Activated CD8-positive, alpha-beta memory T cell treated with anti-CD3 and anti-CD28 coated beads for 4 hours (primary cell): ENCODE results near the gene TSPAN14.
"Not testable (repeated sequence)": the region's sequence is repeated elsewhere in the genome, so short reads cannot be mapped to it uniquely, and the experiment has no call there.

Experiments used
- DNase-seq, 2 donors: peaks; one replicate each; pipeline ENCODE4 v3.0.0-alpha.2; 2020; ENCODE audit warnings: low read depth in 2 of 2

Gene TSPAN14

GRCh38 chr10:80522756-80523363, 68.8 kb downstream of the TSPAN14 start:
- no peak for DNase-seq

DNA sequence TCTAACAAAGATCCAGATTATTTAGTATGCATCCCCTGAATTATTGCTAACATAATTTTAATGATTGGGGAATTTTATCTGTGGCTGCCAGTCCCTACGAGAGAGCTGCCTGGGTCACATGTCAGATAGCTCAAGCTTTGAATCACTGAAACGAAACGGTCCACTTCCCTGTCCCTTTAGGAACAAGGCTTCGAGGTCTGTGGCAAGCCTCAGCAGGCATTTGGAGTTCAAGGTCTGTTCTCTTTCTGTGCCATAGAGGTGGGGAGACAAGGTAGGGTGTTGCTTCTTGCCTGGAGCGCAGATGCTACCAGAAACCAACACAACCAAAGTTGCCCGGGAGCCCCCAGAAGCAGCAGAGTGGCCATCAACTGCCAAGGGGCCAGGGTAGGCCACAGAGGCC, 69.7 kb downstream of the TSPAN14 start:
- no peak for DNase-seq

DNA sequence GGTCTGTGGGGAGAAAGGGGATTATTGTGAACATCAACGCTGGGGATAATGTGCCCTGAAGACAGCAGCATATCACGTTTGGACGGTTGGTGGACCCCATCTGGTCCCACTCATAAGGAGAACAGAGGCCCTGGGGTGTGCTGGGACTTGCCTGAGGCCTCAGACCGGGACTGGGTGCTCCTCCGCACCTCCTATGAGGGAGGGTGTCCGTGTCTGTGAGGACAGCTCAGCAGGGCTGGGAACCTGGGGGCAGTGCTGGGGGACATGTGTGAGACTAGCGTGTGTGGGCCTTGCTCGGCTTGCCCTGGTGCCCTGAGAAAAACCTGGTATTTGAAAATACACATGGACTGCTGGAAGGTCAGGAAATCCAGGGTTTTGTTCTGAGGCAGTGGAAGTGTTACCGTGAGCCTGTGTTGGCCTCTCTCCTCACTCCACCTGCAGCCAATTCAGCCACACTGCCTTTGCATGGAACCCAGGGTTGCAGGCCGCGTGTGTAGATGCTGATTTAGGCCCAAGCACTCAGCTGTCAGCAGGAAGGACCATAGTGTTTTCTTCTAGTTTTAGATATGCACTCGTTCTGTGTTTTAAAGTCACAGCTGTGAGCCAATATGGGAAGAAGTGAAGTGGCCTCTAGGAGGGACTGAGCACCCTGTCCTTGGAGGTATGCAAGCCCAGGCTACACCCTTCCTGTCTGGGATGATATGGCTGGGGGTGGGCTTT, 70.2 kb downstream of the TSPAN14 start:
- DNase-seq = no peak

DNA sequence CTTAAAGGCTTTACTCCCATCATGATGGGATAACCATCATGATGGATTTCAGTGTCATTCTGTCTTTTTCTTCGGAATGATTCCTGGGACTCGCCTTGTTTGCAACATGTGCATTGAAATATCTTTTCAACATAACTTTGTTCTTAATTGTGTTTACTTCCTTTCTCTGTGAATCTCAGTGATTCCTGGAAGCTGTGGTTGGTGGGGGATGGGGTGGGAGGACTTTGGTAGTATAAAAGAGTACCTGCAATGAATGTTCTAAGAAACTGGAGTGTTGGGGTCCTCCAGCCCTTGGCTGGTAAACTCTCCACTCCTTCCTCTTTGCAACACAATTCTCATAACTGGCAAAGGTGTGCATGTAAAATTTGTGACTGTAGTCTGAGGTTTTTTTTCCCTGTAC, 72.1 kb downstream of the TSPAN14 start:
- no peak for DNase-seq

DNA sequence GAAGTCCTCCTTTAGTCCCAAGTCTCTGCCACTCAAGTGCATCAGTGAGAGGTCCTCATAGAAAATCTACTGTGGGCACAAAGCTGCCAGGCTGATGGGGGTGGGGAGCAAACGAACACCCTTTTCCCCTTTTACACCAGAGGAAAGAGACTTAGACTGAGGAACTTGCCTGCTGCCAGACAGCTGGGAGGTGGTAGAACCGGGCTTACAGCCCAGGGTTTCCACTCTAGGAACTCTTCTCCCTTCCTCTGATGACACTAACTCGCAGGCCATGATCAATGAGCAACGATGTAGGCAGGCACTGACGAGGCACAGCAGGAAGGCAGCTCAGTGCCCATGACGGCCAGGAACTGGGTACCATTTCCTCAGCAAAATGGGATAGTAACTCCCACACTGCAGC, 72.6 kb downstream of the TSPAN14 start:
- no peak for DNase-seq

- DNase-seq = no peak
These were observed 74.1 kb downstream of the TSPAN14 start for GRCh38 chr10:80528185-80528700.

DNA sequence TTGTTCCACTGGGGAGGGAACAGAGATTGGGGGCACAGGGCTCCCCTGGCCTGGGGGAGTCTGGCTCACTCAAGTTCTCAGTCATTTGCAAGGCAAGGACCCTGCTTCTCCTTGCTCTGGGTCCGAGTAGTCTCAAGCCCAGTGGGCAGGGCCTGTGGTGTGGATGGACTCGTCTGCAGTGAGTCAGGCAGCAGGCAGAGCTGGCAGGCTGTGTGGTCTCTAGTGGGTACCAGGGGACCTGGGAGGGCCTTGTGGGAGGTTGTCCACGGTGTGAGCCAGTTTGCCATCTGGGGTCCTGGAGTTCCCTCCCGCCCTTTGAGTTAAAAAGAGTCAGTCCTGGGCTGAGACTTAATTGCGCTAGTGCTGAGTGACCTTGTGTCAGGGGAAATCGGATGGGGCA, 74.8 kb downstream of the TSPAN14 start:
- DNase-seq = no peak

- DNase-seq = no peak
These were observed 75.5 kb downstream of the TSPAN14 start for GRCh38 chr10:80529604-80530003.

DNA sequence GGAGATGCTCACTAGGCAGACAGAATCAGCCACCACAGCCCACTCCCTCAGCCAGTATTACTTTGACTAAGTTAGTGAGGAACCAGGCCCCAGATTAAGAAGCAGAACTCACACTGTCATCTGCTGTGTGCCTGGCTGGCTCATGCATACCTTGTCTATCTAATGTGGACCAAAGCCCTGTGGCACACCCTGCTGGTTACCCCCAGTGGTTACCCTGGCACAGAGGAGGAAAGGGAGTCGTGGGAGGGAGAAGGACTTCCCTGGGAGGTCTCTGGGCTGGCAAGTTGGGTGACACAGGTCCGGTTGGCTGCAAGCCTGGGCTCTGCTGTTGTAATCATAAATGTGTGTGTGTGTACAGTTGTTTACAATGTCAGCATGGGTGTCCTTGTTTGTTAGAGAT, 76.1 kb downstream of the TSPAN14 start:
- DNase-seq = peak in 1 of 2 donors; percentile 17

DNA sequence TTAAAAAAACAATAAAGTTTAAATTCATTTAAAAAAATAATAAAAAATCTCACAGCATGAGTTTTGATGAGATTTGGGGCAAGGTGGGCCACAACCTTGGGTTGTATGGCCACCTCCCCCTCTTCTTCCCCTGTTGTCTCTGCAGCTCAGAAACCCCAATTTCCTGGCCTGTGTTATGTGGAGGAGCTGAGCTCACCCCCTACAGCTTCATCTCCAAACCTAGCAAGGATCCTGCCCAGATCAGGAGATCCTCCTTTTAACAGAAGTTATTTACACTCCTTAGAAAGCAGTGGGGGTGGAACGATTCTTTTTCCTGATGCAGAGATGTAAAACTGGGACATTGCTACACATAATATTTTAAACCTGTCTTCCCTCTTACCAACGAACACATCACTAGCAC, 76.7 kb downstream of the TSPAN14 start:
- DNase-seq = no peak

DNA sequence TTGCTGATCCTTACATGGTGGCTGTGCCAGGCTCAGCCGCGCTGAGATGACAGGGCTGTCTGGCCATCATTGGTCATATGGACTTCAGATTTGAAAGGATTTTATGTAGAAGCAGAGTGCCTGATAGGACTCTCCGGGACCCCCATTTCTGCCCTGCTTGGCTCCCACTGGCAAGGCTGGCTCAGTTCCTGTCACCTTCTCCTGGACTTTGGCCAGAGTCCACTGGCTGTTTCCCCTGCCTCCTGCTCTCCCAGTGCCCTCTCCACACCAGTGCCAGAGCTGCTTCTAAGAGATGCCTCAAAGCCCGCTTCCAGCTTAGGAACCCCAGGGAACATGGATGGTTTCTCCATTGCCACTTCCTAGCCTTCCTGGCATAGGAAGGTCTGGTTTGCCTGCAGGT, 78.5 kb downstream of the TSPAN14 start:
- DNase-seq = no peak

- not testable (repeated sequence) for DNase-seq
These were observed 79.9 kb downstream of the TSPAN14 start for GRCh38 chr10:80534059-80534458.

GRCh38 chr10:80534646-80535045, 80.5 kb downstream of the TSPAN14 start:
- DNase-seq = not testable (repeated sequence)

GRCh38 chr10:80535671-80536360, 81.7 kb downstream of the TSPAN14 start:
- DNase-seq = peak; percentile 44 to 56

DNA sequence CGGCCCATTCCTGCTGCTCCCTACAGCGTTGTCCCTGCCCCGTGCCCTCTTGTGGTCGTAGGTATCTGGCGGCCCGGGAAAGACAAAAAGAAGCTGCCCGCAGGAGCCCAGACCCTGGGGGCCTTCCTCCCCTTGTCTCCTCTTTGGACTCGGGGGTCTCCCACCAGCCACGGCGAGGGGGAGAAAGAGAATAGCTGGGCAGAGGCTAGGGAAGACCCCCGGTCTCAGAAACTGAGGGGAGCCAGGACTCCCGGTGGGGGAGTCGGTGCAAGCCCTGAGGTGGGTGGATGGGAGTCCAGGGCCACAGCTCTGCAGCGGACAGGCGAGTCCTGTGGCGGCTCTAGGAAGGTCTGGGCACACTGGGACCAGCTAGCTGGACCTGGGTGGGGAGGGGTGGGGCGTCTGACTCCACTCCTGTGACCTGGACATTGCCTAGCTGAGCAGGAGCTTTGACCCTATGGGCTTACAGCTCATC, 82.3 kb downstream of the TSPAN14 start:
- no peak for DNase-seq

GRCh38 chr10:80537086-80537735, 83.1 kb downstream of the TSPAN14 start:
- no peak for DNase-seq

DNA sequence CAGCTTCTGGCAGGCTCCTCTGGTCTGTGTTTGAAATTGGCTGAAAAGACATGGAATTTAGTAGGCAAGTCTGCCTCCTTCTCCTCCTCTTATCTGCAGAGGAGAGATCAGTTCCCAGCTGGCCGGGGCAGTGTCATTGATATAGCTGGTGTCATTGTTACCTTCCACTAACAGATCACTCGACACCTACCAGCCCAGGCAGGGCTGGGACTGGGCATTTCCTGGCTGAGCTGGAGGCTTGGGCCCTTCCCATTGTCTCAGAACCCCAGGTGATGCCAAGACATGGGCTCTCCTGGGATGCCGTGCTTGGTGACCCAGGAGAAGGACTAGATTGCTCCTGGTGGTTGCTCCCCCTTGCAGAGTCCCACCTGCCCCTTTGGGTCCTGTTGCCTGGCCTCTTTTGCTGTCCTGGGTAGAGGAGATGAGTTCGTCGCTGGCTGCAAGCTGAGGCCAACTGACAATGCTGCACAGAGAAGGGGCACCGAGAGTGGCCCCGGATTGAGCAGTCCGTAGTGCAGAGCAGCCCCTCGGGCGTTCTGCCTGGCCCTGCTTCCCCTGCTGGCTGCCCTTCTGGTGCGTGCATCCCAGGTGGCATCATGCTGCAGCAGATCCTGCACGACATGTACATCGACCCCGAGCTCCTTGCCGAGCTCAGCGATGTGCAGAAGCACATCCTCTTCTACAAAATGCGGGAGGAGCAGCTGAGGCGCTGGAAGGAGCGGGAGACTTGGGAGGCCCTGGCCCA, 83.8 kb downstream of the TSPAN14 start, which contains the start of gene SH2D4B:
SH2D4B (plus strand) TSS at position 167 of the 745 bp plus-strand sequence; CDS start at position 597, 430 bp downstream.
- DNase-seq = no peak

- DNase-seq = no peak
These were observed 84.5 kb downstream of the TSPAN14 start for GRCh38 chr10:80538481-80539185.

DNA sequence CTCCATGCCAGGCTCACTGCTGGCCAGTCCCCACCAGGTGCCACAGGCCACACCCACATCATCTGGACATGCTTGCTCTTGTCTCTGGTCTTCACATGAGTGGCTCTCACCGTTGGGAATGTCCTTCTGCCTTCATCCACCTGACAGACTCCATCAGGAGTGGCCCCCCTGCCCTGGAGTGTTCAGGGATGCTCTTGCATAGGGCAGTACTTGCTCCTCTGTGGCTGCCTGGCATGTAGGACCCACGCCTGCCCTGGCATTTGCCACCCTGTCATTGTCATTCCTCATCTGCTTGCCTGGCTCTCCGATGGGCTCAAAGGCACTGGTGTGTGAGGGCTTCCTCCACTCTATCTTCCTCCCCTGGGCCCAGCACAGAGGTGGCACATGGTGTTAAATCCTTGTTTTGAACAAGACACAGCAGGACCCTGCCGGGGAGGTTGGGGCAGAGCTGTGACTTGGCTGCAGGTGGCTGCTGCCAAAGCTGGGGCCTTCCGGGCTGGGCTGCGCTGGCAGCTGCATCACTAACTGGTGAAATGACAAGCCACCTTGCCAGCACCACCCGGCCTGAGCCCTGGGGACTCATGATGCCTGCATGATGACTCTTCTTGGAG, 85.4 kb downstream of the TSPAN14 start:
- DNase-seq = no peak

GRCh38 chr10:80540136-80540535, 86.0 kb downstream of the TSPAN14 start:
- no peak for DNase-seq
